Measurements from ENCODE around the gene GJA3.

Gene GJA3

DNA sequence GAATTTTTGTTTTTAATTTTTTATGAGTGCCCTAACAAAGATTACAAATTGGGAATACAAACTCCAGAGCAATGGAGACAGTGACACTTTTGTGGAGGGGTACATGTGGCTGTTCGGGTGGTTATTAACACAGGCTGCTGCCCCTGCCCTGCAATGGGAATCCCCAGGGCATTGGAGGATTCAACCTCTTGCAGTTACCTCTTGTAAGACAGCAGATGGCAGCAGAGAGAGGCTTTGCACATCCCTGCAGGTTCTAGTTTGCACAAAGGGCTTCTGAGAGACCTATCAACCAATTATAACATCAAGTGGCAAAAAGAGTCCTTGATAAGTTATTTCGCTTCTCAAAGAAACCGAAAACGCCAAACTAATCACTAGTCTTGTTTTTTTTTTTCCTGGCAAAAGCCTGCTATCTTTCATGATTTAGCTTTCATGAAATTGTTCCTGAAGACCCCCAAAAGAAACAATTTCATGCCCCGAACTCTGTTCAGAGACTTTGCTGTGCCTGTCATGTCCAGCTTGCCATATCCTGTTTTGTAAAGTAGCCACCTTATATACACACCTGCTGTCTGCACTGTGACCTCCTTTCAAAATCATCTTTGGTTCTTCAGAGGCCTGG is 21.5 kb upstream of the GJA3 start:
- Histone ChIP-seq H3K9ac (ENCODE audit: low read depth in 1 of 2, low read length in 2 of 2) (no peak overlapping the region), H3K4me3 (ENCODE audit: low read depth in 1 of 2, low read length in 2 of 2) (no peak overlapping the region), H3K4me1 (ENCODE audit: control insufficient read depth in 1 of 2, insufficient read depth in 2 of 2, low read length in 2 of 2) (no peaks in the 10 kb centered on the region), H3K36me3 (ENCODE audit: control insufficient read depth in 1 of 2, insufficient read depth in 2 of 2, low read length in 2 of 2) (no peaks in the 10 kb centered on the region), H3K9me3 (ENCODE audit: control insufficient read depth in 1 of 2, low read length in 2 of 2) (no peaks in the 10 kb centered on the region), H3K27ac (ENCODE audit: low read depth, low read length) (no peak overlapping the region), H3K27me3 (ENCODE audit: control insufficient read depth in 1 of 2, insufficient read depth in 2 of 2, low read length in 2 of 2) (peaks cover 10 to 17% of the 10 kb centered on the region in 2 donors)

DNA sequence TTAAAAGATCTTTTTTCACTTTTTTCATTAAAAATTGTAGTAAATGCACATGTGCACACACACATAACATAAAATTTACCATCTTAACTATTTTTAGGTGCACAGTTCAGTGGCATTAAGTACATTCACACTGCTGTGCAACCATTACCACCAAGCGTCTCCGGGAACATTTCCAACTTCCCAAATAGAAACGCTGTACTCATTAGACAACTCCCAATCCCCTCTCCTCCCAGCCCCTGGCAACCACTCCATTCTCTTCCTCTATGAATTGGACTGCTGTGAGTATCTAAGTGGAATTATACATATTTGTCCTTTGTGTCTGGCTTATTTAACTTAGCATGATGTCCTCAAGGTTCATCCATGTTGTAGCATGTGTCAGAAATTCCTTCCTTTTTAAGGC is 20.3 kb upstream of the GJA3 start:
- no peak overlapping the region for H3K4me3 ChIP-seq (ENCODE audit: low read depth in 1 of 2, low read length in 2 of 2)
- H3K36me3 ChIP-seq (ENCODE audit: control insufficient read depth in 1 of 2, insufficient read depth in 2 of 2, low read length in 2 of 2) = no peaks in the 10 kb centered on the region
- H3K27ac ChIP-seq (ENCODE audit: low read depth, low read length) = no peak overlapping the region
- no peaks in the 10 kb centered on the region for H3K9me3 ChIP-seq (ENCODE audit: control insufficient read depth in 1 of 2, low read length in 2 of 2)
- H3K27me3 ChIP-seq (ENCODE audit: control insufficient read depth in 1 of 2, insufficient read depth in 2 of 2, low read length in 2 of 2) = peaks cover 10 to 18% of the 10 kb centered on the region in 2 donors
- H3K9ac ChIP-seq (ENCODE audit: low read depth in 1 of 2, low read length in 2 of 2) = no peak overlapping the region
- H3K4me1 ChIP-seq (ENCODE audit: control insufficient read depth in 1 of 2, insufficient read depth in 2 of 2, low read length in 2 of 2) = no peaks in the 10 kb centered on the region

DNA sequence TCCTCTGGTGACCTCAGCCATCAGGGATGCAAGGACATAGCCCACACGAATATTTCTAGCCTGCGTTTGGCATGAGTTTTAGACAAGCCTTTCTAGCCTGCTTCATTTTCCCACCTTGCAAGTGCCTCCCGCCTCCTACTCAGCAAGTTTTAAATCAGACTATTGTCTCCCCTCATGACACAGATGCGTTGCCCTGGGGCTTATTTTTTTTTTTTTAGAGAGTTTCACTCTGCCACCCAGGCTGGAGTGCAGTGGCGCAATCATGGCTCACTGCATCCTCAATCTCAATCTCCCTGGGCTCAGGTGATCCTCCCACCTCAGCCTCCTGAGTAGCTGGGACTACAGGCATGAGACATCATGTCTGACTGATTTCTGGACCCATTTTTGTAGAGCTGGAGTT is 17.3 kb upstream of the GJA3 start:
- H3K9ac ChIP-seq (ENCODE audit: low read depth in 1 of 2, low read length in 2 of 2) = no peak overlapping the region
- H3K9me3 ChIP-seq (ENCODE audit: control insufficient read depth in 1 of 2, low read length in 2 of 2) = no peaks in the 10 kb centered on the region
- H3K27ac ChIP-seq (ENCODE audit: low read depth, low read length) = no peak overlapping the region
- no peak overlapping the region for H3K4me3 ChIP-seq (ENCODE audit: low read depth in 1 of 2, low read length in 2 of 2)
- H3K36me3 ChIP-seq (ENCODE audit: control insufficient read depth in 1 of 2, insufficient read depth in 2 of 2, low read length in 2 of 2) = no peaks in the 10 kb centered on the region
- H3K27me3 ChIP-seq (ENCODE audit: control insufficient read depth in 1 of 2, insufficient read depth in 2 of 2, low read length in 2 of 2) = peaks cover 10 to 18% of the 10 kb centered on the region in 2 donors
- peaks cover 9 to 12% of the 10 kb centered on the region in 2 donors for H3K4me1 ChIP-seq (ENCODE audit: control insufficient read depth in 1 of 2, insufficient read depth in 2 of 2, low read length in 2 of 2)

DNA sequence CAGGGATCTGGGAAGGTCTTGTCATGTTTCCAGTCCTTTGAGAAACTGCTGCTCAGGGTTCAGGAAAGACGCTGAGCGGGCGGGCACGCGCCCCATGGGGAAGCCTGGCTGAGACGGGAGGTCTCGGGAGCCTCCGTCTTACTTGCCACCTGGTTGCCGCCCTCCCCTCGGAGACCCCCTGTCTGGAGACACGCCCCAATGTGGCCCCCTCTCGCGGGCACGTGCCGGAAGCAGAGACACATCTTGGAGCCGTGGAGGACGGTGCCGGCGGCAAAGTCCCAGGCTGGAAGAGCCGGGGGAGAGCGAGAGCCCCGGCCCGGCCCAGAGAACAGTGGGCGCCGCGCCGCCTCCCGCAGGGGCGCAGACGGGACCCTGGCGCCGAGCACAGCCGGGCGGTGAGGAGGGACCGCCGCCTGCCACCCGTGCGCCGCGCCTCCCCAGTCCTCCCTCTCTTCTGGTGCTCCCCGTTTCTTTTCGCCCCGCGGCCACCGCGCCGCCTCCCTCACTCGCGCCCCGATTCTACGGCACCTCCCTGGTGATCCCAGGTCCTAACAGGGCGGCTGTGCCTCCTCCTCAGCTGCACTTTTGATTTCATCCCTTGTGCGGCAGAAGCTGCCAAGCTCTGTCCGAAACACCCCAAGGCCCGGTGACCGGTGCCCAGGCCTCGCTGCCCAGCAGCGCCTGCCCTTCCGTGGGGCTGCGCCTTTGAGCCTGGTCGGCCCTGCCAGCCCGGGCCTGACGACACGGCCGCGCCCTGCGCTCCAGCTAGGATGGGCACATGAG is 16.4 kb upstream of the GJA3 start:
- H3K4me1 ChIP-seq (ENCODE audit: control insufficient read depth in 1 of 2, insufficient read depth in 2 of 2, low read length in 2 of 2) = peaks cover 9 to 12% of the 10 kb centered on the region in 2 donors
- no peak overlapping the region for H3K9ac ChIP-seq (ENCODE audit: low read depth in 1 of 2, low read length in 2 of 2)
- peaks cover 10 to 18% of the 10 kb centered on the region in 2 donors for H3K27me3 ChIP-seq (ENCODE audit: control insufficient read depth in 1 of 2, insufficient read depth in 2 of 2, low read length in 2 of 2)
- H3K36me3 ChIP-seq (ENCODE audit: control insufficient read depth in 1 of 2, insufficient read depth in 2 of 2, low read length in 2 of 2) = no peaks in the 10 kb centered on the region
- no peak overlapping the region for H3K4me3 ChIP-seq (ENCODE audit: low read depth in 1 of 2, low read length in 2 of 2)
- H3K9me3 ChIP-seq (ENCODE audit: control insufficient read depth in 1 of 2, low read length in 2 of 2) = no peaks in the 10 kb centered on the region
- no peak overlapping the region for H3K27ac ChIP-seq (ENCODE audit: low read depth, low read length)

DNA sequence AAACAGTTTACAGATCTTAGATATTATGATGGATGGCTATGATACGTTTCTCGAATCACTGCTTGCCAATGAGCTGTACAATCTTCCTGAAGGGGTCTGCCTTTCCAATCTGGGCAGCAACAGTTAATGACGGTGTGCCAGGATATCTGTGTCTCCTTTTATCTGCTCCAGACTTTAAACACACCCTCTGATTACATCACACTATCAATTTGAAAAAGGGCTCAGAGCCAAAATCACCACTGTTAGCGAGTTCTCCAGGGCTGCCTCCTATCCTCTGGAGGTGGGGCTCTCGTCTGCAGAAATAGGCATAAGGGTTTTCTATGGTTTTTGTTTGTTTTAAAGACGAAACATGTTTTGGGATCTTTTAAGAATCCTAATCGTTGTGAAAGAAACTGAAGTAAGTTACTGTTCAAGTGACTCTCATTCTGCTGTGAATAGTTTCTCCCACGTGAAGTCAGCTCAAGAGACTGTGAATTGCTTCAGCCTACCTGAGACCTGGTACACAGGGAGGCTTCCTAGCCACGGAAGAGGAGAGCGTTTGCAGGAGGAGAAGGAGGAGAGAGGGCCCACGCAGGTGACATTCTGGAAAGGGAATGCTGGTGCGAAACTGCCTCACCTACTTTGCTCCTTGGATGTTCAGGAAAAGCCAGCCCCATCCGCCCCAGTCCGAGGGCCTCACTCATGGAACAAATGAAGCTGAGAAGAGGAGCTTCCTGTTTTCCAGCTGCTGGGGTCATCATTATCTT is 15.2 kb upstream of the GJA3 start:
- Histone ChIP-seq H3K4me3 (ENCODE audit: low read depth in 1 of 2, low read length in 2 of 2) (no peak overlapping the region), H3K9me3 (ENCODE audit: control insufficient read depth in 1 of 2, low read length in 2 of 2) (no peaks in the 10 kb centered on the region), H3K27ac (ENCODE audit: low read depth, low read length) (no peak overlapping the region), H3K9ac (ENCODE audit: low read depth in 1 of 2, low read length in 2 of 2) (no peak overlapping the region), H3K4me1 (ENCODE audit: control insufficient read depth in 1 of 2, insufficient read depth in 2 of 2, low read length in 2 of 2) (peaks cover 9 to 12% of the 10 kb centered on the region in 2 donors), H3K27me3 (ENCODE audit: control insufficient read depth in 1 of 2, insufficient read depth in 2 of 2, low read length in 2 of 2) (peaks cover 6 to 18% of the 10 kb centered on the region in 2 donors), H3K36me3 (ENCODE audit: control insufficient read depth in 1 of 2, insufficient read depth in 2 of 2, low read length in 2 of 2) (no peaks in the 10 kb centered on the region)

DNA sequence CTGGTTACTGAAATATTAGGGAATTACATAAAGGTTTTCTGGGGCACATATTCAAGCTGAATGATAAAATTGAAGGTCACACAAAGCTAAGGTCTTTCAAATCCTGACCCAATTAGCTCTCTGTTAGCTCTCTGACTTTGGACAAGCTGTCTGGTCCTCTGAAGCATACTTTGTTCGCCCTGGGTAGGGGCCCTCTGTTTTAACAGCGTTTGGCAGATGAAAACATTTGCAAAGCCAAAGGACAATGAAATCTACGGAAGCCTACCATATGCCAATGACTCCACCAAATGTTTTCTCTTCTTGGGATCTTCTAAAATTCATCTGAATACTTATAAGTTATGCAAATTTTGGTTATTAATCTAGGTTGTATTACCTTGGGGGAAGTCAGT is 14.5 kb upstream of the GJA3 start:
- peaks cover 9 to 12% of the 10 kb centered on the region in 2 donors for H3K4me1 ChIP-seq (ENCODE audit: control insufficient read depth in 1 of 2, insufficient read depth in 2 of 2, low read length in 2 of 2)
- no peaks in the 10 kb centered on the region for H3K36me3 ChIP-seq (ENCODE audit: control insufficient read depth in 1 of 2, insufficient read depth in 2 of 2, low read length in 2 of 2)
- H3K27ac ChIP-seq (ENCODE audit: low read depth, low read length) = no peak overlapping the region
- peaks cover 4 to 18% of the 10 kb centered on the region in 2 donors for H3K27me3 ChIP-seq (ENCODE audit: control insufficient read depth in 1 of 2, insufficient read depth in 2 of 2, low read length in 2 of 2)
- H3K9ac ChIP-seq (ENCODE audit: low read depth in 1 of 2, low read length in 2 of 2) = no peak overlapping the region
- peak overlapping the region in 1 of 2 donors; percentile 14 for H3K4me3 ChIP-seq (ENCODE audit: low read depth in 1 of 2, low read length in 2 of 2)
- no peaks in the 10 kb centered on the region for H3K9me3 ChIP-seq (ENCODE audit: control insufficient read depth in 1 of 2, low read length in 2 of 2)

DNA sequence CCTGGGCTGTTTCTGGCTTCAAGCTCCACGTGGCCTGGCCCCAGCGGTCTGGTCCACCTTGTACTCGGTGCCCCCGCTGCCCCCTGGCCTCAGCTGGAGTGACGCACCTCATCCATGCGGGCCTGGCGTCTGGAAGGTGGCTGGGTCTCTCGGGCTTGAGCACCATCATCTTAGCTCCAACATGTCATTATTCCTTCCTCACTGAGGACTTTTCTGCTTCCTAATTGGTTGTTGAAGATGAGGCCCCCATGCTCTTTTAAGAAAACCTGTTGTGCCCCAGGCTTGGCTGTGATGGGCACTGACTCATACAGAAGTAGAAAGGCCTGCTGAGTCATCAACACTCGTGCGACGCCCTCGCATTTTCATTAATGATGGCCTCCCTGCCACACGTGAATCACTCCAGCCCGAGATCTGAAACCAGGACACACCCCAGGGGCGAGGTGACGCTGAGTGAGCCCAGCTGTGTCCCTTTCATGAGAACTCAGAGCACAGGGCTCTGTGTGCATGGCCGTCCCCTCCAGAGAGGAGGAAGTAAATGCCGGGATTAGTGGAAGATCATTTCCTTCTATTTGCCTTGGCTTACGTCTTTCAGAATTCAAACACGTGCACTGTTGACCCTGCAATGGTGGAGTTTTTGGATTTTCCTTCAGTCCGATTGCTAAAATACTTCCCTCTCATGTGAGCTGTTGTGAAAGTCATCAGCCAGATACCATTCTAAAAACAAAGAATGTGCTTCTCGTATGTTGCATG is 14.0 kb upstream of the GJA3 start:
- peaks cover 9 to 12% of the 10 kb centered on the region in 2 donors for H3K4me1 ChIP-seq (ENCODE audit: control insufficient read depth in 1 of 2, insufficient read depth in 2 of 2, low read length in 2 of 2)
- H3K36me3 ChIP-seq (ENCODE audit: control insufficient read depth in 1 of 2, insufficient read depth in 2 of 2, low read length in 2 of 2) = no peaks in the 10 kb centered on the region
- peak overlapping the region in 1 of 2 donors; percentile 14 for H3K4me3 ChIP-seq (ENCODE audit: low read depth in 1 of 2, low read length in 2 of 2)
- no peaks in the 10 kb centered on the region for H3K9me3 ChIP-seq (ENCODE audit: control insufficient read depth in 1 of 2, low read length in 2 of 2)
- H3K9ac ChIP-seq (ENCODE audit: low read depth in 1 of 2, low read length in 2 of 2) = no peak overlapping the region
- H3K27me3 ChIP-seq (ENCODE audit: control insufficient read depth in 1 of 2, insufficient read depth in 2 of 2, low read length in 2 of 2) = peaks cover 4 to 18% of the 10 kb centered on the region in 2 donors
- no peak overlapping the region for H3K27ac ChIP-seq (ENCODE audit: low read depth, low read length)

DNA sequence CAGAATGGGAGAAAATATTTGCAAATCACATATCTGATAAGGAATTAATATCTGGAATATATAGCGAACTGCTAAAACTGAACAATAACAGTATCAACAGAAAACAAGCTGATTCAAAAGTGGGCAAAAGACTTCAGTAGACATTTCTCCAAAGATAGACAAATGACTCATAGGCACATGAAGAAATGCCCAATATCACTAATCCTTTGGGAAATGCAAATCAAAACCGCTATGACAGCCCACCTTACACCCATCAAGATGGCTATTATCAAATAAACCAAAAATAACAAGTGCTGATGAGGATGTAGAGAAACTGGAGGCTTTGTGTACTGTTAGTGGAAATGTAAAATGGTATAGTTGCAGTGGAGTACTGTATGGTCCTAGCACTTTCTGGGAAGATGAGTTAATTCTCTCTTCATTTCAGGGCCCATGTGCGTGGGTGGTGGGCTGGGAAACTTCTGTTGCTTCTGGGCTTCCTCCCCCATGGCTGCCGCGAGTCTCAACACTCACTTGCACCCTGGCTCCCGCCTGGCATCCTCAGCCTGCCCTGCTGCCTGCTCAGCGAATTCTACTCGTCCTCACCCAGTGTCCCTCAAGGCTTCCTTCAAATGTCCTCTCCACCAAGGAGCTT is 12.4 kb upstream of the GJA3 start:
- Histone ChIP-seq H3K9ac (ENCODE audit: low read depth in 1 of 2, low read length in 2 of 2) (no peak overlapping the region), H3K27ac (ENCODE audit: low read depth, low read length) (no peak overlapping the region), H3K4me3 (ENCODE audit: low read depth in 1 of 2, low read length in 2 of 2) (no peak overlapping the region), H3K36me3 (ENCODE audit: control insufficient read depth in 1 of 2, insufficient read depth in 2 of 2, low read length in 2 of 2) (no peaks in the 10 kb centered on the region), H3K4me1 (ENCODE audit: control insufficient read depth in 1 of 2, insufficient read depth in 2 of 2, low read length in 2 of 2) (peaks cover 9 to 12% of the 10 kb centered on the region in 2 donors), H3K27me3 (ENCODE audit: control insufficient read depth in 1 of 2, insufficient read depth in 2 of 2, low read length in 2 of 2) (peaks cover 4 to 8% of the 10 kb centered on the region in 2 donors), H3K9me3 (ENCODE audit: control insufficient read depth in 1 of 2, low read length in 2 of 2) (no peaks in the 10 kb centered on the region)

DNA sequence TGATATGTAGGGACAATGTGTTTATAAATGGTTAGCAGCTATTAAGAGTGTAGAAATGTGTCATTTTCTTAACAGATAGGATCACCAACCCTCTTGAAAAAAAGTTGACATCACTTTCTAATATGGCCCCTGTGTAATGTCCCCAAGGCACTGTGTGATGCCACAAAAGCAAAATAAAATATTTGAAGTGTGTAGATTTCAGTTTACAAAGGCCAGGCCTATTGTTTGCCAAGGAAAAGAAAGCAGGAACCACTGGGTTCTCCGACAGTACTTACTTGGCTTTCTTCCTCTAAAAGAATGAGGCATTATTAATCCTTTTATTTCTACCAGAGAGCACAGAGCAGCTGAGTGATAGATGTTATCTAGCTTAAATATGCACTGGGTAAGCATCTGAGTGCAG is 10.5 kb upstream of the GJA3 start:
- Histone ChIP-seq H3K9me3 (ENCODE audit: control insufficient read depth in 1 of 2, low read length in 2 of 2) (no peaks in the 10 kb centered on the region), H3K27me3 (ENCODE audit: control insufficient read depth in 1 of 2, insufficient read depth in 2 of 2, low read length in 2 of 2) (peaks cover 0 to 5% of the 10 kb centered on the region in 2 donors), H3K27ac (ENCODE audit: low read depth, low read length) (no peak overlapping the region), H3K9ac (ENCODE audit: low read depth in 1 of 2, low read length in 2 of 2) (no peak overlapping the region), H3K4me1 (ENCODE audit: control insufficient read depth in 1 of 2, insufficient read depth in 2 of 2, low read length in 2 of 2) (peaks cover 9 to 12% of the 10 kb centered on the region in 2 donors), H3K4me3 (ENCODE audit: low read depth in 1 of 2, low read length in 2 of 2) (no peak overlapping the region), H3K36me3 (ENCODE audit: control insufficient read depth in 1 of 2, insufficient read depth in 2 of 2, low read length in 2 of 2) (no peaks in the 10 kb centered on the region)

Data from duodenal mucosa (tissue), 2 donors.